OCI-LY3 (cell line): Measurements from ENCODE around the gene IGFALS.

Source experiments
- H2AFZ ChIP-seq: fragments of 200-600, 300-600 bp; shearing (Covaris generic); 2 replicates; pipeline ENCODE4 v1.6.0; 2014; ENCODE audit warnings: antibody characterized with exemption, low read depth, low read length
- H3K27ac ChIP-seq: fragments of 200-600, 300-600 bp; sonication (generic); 2 replicates; pipeline ENCODE4 v1.5.1; 2014; ENCODE audit warnings: mild to moderate bottlenecking, low read length, moderate library complexity, mixed read lengths
- H3K27me3 ChIP-seq: fragments of 200-600, 300-600 bp; sonication (generic); 2 replicates; pipeline ENCODE4 v1.6.1; 2014; ENCODE audit warnings: low read depth, low read length, mixed read lengths
- H3K36me3 ChIP-seq: fragments of 200-600, 300-600 bp; sonication (generic); replicated peaks from 2 replicates; pipeline ENCODE3; 2014; ENCODE audit warnings: low read depth, low read length, mixed read lengths
- H3K4me1 ChIP-seq: fragments of 300-600, 200-600 bp; sonication (generic); 2 replicates; pipeline ENCODE4 v1.6.1; 2014; ENCODE audit warnings: low read length, mixed read lengths
- H3K4me2 ChIP-seq: fragments of 200-600, 300-600 bp; sonication (generic); 2 replicates; pipeline ENCODE4 v1.6.1; 2014; ENCODE audit warnings: low read length, mixed read lengths
- H3K4me3 ChIP-seq: fragments of 300-600, 200-600 bp; sonication (generic); 2 replicates; pipeline ENCODE4 v1.5.1; 2014; ENCODE audit warnings: antibody characterized with exemption, mild to moderate bottlenecking, low read length, moderate library complexity
- H3K79me2 ChIP-seq: fragments of 300-600, 200-600 bp; shearing (Covaris generic); 2 replicates; pipeline ENCODE4 v1.6.1; 2014; ENCODE audit warnings: mild to moderate bottlenecking, low read length, mixed read lengths
- H3K9ac ChIP-seq: fragments of 300-600, 200-600 bp; shearing (Covaris generic); 2 replicates; pipeline ENCODE4 v1.6.0; 2014; ENCODE audit warnings: mild to moderate bottlenecking, low read length, moderate library complexity
- H3K9me3 ChIP-seq: fragments of 200-600, 300-600 bp; shearing (Covaris generic); 2 replicates; pipeline ENCODE4 v1.6.1; 2014; ENCODE audit warnings: low read length, mixed read lengths; ENCODE audit not compliant: insufficient read depth
- H4K20me1 ChIP-seq: fragments of 200-600, 300-600 bp; sonication (generic); 2 replicates; pipeline ENCODE4 v1.6.1; 2016; ENCODE audit warnings: low read length, mixed read lengths; ENCODE audit not compliant: insufficient read depth
- EZH2phosphoT487 ChIP-seq: fragments of 200-600 bp; shearing (Covaris generic); IDR thresholded peaks from 2 replicates; pipeline ENCODE4 v1.6.1; 2018; ENCODE audit warnings: antibody characterized with exemption, mixed run types, low read depth
- TF ChIP-seq, protein P1 (sequence below): fragments of 200-600, 300-600 bp; sonication (generic); IDR thresholded peaks from 2 replicates; pipeline ENCODE4 v1.5.1; 2014; ENCODE audit warnings: antibody characterized with exemption, low read length, low read depth

IGFALS gene

DNA sequence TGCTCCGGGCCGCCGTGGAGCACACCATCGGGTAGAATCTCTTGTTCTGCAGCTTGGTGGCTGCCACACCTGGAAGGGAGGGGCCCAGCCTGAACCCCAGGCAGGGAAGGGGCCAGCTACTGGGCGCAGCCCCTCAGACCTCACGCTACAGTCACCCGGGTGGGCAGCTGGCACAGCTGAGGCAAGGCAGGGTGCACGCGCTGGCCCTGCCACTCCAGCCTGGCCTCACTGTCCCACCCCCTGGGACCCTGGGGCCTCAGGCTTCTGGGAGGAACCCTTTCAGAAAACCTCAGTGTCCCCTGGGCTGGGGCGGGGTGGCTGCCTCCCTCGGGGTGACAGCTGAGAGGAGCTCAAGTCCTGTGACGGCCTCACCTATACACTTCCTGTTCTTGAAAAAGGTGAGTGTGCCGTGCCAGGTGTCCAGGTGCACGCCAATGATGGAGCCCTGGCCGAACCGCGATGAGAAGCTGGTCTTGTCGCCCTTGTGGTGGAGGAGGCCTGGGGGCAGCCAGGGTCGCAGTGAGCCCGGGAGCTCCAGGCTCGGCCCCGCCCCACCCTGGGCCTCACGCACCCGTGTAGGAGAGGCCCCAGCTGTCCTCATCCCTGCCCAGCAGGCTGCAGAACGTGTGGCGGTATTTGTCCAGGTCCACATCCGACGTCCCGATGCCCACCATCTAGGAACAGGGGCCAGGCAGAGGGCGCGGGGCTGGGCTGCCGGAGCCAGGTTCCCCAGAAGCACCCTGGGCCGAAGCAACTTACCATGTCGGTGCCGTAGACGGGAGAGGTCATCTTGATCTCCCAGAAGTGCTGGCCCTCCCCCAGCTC, 15.9 kb downstream of the IGFALS start:
- TF ChIP-seq, protein P1, sequence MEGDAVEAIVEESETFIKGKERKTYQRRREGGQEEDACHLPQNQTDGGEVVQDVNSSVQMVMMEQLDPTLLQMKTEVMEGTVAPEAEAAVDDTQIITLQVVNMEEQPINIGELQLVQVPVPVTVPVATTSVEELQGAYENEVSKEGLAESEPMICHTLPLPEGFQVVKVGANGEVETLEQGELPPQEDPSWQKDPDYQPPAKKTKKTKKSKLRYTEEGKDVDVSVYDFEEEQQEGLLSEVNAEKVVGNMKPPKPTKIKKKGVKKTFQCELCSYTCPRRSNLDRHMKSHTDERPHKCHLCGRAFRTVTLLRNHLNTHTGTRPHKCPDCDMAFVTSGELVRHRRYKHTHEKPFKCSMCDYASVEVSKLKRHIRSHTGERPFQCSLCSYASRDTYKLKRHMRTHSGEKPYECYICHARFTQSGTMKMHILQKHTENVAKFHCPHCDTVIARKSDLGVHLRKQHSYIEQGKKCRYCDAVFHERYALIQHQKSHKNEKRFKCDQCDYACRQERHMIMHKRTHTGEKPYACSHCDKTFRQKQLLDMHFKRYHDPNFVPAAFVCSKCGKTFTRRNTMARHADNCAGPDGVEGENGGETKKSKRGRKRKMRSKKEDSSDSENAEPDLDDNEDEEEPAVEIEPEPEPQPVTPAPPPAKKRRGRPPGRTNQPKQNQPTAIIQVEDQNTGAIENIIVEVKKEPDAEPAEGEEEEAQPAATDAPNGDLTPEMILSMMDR, result no peak
- TF ChIP-seq EZH2phosphoT487, result no peak
- Histone ChIP-seq H3K9ac (no peak overlapping the region), H3K36me3 (no peaks in the 10 kb centered on the region), H4K20me1 (no peaks in the 10 kb centered on the region), H3K4me3 (no peak overlapping the region), H3K4me1 (peaks cover 15% of the 10 kb centered on the region), H3K9me3 (no peaks in the 10 kb centered on the region), H3K27me3 (no peaks in the 10 kb centered on the region), H3K27ac (no peak overlapping the region), H2AFZ (no peak overlapping the region), H3K4me2 (no peak overlapping the region), H3K79me2 (peaks cover 31% of the 10 kb centered on the region)

DNA sequence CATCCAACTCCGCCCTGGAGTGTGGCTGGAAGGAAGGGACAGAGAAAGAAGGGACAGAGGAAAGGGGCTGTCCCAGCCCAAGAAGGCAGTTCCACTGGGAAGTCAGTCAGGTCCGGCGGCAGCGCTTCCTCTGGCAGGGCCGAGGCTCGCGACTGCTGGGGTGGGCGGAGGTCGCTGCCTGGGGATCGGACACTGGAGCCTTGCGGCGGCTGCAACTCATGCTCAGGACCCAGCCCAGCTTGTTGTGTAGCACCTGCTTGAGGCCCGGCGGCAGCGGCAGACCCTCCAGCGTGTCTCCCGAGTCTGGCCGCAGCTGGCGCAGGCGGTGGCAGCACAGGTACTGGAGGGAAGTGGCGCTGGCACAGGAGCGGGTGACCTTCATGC, 16.5 kb downstream of the IGFALS start:
- Histone ChIP-seq H3K27me3 (no peaks in the 10 kb centered on the region), H2AFZ (no peak overlapping the region), H4K20me1 (no peaks in the 10 kb centered on the region), H3K9me3 (no peaks in the 10 kb centered on the region), H3K9ac (no peak overlapping the region), H3K27ac (no peak overlapping the region), H3K4me3 (no peak overlapping the region), H3K4me2 (no peak overlapping the region), H3K4me1 (peaks cover 15% of the 10 kb centered on the region), H3K79me2 (peaks cover 37% of the 10 kb centered on the region), H3K36me3 (peaks cover 2% of the 10 kb centered on the region)
- no peak for TF ChIP-seq EZH2phosphoT487
- TF ChIP-seq, protein P1, result no peak

DNA sequence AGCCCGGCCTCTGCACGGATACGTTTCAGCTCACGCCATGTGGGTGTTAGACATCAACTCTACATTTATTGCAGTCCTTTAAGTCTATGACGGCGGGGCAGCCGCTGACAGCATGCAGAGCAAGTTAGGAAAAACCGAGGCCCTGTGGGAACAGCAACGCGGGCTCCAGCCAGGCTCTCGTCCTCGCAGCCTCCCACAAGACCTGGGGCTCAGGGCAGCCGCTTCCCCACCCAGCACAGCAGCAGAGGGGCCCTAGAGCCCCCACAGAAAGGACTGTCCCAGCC, 16.9 kb downstream of the IGFALS start:
- no peak overlapping the region for H3K9ac ChIP-seq
- H3K4me1 ChIP-seq, result peaks cover 14% of the 10 kb centered on the region
- no peak overlapping the region for H3K4me3 ChIP-seq
- H2AFZ ChIP-seq, result no peak overlapping the region
- TF ChIP-seq, protein P1, result no peak
- no peak for TF ChIP-seq EZH2phosphoT487
- peaks cover 37% of the 10 kb centered on the region for H3K79me2 ChIP-seq
- no peaks in the 10 kb centered on the region for H3K9me3 ChIP-seq
- H3K27me3 ChIP-seq, result no peaks in the 10 kb centered on the region
- no peaks in the 10 kb centered on the region for H4K20me1 ChIP-seq
- H3K4me2 ChIP-seq, result no peak overlapping the region
- H3K27ac ChIP-seq, result no peak overlapping the region
- peaks cover 3% of the 10 kb centered on the region for H3K36me3 ChIP-seq

DNA sequence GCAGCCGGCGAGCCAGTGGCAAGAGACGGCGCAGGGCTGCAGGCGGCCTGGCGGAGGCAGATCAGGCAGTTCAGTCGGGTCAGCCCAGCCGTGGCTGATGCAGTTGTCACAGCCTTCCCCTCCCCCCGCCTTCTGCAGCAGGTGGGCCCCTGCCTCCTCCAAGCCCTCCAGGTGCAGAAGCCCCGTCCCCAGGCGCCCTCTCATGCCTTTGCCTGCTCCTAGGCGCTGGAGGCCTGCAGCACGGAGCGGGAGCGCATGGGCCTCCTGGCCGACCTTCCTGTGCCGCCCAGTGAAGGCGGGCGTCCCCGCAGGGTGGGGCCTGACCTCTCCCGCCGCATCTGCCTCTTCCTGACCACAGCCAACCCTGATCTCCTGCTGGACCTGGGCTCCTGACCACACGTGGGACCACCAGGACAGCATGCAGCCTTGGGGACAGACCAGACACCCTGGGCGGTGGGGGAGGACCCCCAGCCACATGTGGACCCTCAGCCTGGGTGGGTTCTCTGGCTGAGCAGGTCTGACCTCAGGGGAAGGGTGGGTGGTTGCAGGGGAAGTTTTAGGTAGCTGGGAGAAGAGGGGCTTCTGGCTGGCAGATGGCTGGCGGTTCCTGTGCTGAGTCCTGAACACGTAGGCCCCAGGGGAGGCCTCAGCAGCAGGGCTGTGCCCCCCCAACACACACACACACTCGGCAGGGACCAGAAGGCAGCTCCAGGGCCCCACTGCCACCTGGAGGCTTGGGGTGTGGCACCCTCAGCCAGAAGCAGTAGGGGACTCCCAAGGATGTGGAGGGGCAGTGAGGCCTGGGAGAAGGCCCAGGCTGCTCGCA, 17.4 kb downstream of the IGFALS start:
- Histone ChIP-seq H3K9ac (no peak overlapping the region), H3K9me3 (no peaks in the 10 kb centered on the region), H3K79me2 (peaks cover 35% of the 10 kb centered on the region), H3K4me1 (peaks cover 9% of the 10 kb centered on the region), H2AFZ (no peak overlapping the region), H3K36me3 (peaks cover 3% of the 10 kb centered on the region), H3K27me3 (no peaks in the 10 kb centered on the region), H3K4me2 (no peak overlapping the region), H3K27ac (no peak overlapping the region), H3K4me3 (no peak overlapping the region), H4K20me1 (no peaks in the 10 kb centered on the region)
- no peak for TF ChIP-seq EZH2phosphoT487
- TF ChIP-seq, protein P1, result no peak
